Upper lobe of left lung (tissue), 6 donors: ENCODE measurements around the gene SOCS1. TPM values are rescaled to one million over a fixed set of nuclear protein-coding genes. Genes with fewer than 3 reads are reported as not detected.
A peak's percentile ranks its signal among the peaks of the same experiment; 100 is the strongest.

Source experiments
- ATAC-seq, 2 donors: fragments of 200-7000 bp; cut with Tn5 transposase; one replicate each; pipeline ENCODE4 v1.9.1; 2022; ENCODE audit warnings: mild to moderate bottlenecking in 2 of 2, moderate library complexity in 2 of 2; ENCODE audit not compliant: low FRiP score in 2 of 2
- DNase-seq, 2 donors: peaks; one replicate each; pipeline ENCODE4 v3.0.0-alpha.2; 2019 to 2020
- H3K27ac ChIP-seq, 4 donors: fragments of 200-600 bp; sonication (generic); one replicate each; pipeline ENCODE4 v1.5.1; 2016 to 2019
- H3K27me3 ChIP-seq, 4 donors: fragments of 200-600 bp; sonication (generic); one replicate each; pipeline ENCODE4 v1.5.1; 2017 to 2019
- H3K36me3 ChIP-seq, 4 donors: fragments of 200-600 bp; sonication (generic); one replicate each; pipeline ENCODE4 v1.5.1; 2016 to 2019
- H3K4me1 ChIP-seq, 4 donors: fragments of 200-600 bp; sonication (generic); one replicate each; pipeline ENCODE4 v1.5.1; 2018 to 2019
- H3K4me3 ChIP-seq, 4 donors: fragments of 200-600 bp; sonication (generic); one replicate each; pipeline ENCODE4 v1.5.1; 2017 to 2019; ENCODE audit warnings: mild to moderate bottlenecking in 2 of 4, moderate library complexity in 1 of 4
- H3K9me3 ChIP-seq, 4 donors: fragments of 200-600 bp; sonication (generic); one replicate each; pipeline ENCODE4 v1.5.1; 2018 to 2019
- EP300 ChIP-seq, 4 donors: sonication (generic); formaldehyde crosslinking; IDR thresholded peaks; one replicate each; pipeline ENCODE4 v1.5.1; 2017; ENCODE audit warnings: antibody characterized with exemption in 4 of 4, control low read depth in 2 of 4
- POLR2A ChIP-seq, 4 donors: fragments of 450-650 bp; IDR thresholded peaks; one replicate each; pipeline ENCODE4 v1.5.1; 2016 to 2017; ENCODE audit warnings: antibody characterized with exemption in 4 of 4, mild to moderate bottlenecking in 2 of 4
- POLR2AphosphoS5 ChIP-seq, 2 donors: sonication (generic); formaldehyde crosslinking; IDR thresholded peaks; one replicate each; pipeline ENCODE4 v1.5.1; 2017; ENCODE audit warnings: antibody characterized with exemption in 2 of 2
- WGBS, 2 donors: methylation state at CpG; one replicate each; pipeline ENCODE4 v1.1.5; 2017 to 2018; 5-methylcytosine and 5-hydroxymethylcytosine counted together
- total RNA-seq, 6 donors: library from RNA; depleted of rRNA in 4 of 6; stranded (reverse); fragments of >200 nt in 4 of 6; gene quantifications; one replicate each; pipeline versions ENCODE4 v1.1.0 to v1.2.1, GENCODE V29; 2016 to 2021
- TF ChIP-seq, protein P1 (sequence below), 6 experiments: fragments of 450-650 bp in 4 of 6; fragments of 200-600 bp in 2 of 6; sonication (generic) in 2 of 6; IDR thresholded peaks; one replicate each; pipeline ENCODE4 v1.5.1; 2016 to 2019; ENCODE audit warnings: antibody characterized with exemption in 6 of 6
- donor health status: DM: no; HTN: no; CAD: no; lungs with moderate emphysema.
- donor health status: DM: no; HTN: yes; CAD: no; lungs with severe emphysema.

SOCS1 gene
- total RNA-seq, 6 donors from 2014 or later = 9.4 to 36.6 (median 18.5) TPM

DNA sequence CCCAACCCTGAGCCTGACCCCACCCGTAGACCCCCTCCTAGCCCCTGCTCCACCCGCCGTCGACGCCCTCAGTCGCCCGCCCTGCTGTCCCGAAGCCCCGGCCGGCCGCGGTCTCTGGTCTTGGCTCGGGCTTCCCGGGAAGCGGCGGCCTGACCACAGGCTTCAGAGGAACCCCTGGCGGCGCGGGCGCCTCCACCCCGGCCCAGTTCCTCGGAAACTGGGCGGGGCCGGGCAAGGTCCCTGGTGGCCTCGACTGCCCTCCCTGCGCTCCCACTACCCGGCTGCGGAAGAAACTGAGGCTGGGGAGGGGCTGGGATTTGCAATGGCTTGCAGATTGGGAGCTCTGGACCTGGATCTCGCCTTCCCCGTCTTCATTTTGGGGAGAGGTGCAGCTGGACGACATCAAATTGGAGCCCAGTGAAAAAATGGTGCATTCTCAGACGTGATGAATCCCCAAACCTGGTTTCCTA, 692 bp upstream of the SOCS1 start:
- Histone ChIP-seq H3K4me3 (peak overlapping the region; percentile 73 to 93 (median 90)), H3K36me3 (peaks cover 0 to 7% (median 0%) of the 10 kb centered on the region in 4 donors), H3K27me3 (no peaks in the 10 kb centered on the region), H3K27ac (peak overlapping the region; percentile 91 to 100 (median 96)), H3K4me1 (peaks cover 42 to 51% (median 45%) of the 10 kb centered on the region in 4 donors), H3K9me3 (no peaks in the 10 kb centered on the region)
- 0 to 1% methylated on average over 2 to 29 of the region's 32 CpGs for WGBS, 2 donors
- DNase-seq (peak; percentile 79 to 93), ATAC-seq (peak; percentile 60 to 66)
- TF ChIP-seq POLR2AphosphoS5 (IDR thresholded peaks at IDR 0.05) (no peak), EP300 (IDR thresholded peaks at IDR 0.05) (no peak), POLR2A (IDR thresholded peaks at IDR 0.05) (no peak)
- TF ChIP-seq, protein P1, sequence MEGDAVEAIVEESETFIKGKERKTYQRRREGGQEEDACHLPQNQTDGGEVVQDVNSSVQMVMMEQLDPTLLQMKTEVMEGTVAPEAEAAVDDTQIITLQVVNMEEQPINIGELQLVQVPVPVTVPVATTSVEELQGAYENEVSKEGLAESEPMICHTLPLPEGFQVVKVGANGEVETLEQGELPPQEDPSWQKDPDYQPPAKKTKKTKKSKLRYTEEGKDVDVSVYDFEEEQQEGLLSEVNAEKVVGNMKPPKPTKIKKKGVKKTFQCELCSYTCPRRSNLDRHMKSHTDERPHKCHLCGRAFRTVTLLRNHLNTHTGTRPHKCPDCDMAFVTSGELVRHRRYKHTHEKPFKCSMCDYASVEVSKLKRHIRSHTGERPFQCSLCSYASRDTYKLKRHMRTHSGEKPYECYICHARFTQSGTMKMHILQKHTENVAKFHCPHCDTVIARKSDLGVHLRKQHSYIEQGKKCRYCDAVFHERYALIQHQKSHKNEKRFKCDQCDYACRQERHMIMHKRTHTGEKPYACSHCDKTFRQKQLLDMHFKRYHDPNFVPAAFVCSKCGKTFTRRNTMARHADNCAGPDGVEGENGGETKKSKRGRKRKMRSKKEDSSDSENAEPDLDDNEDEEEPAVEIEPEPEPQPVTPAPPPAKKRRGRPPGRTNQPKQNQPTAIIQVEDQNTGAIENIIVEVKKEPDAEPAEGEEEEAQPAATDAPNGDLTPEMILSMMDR (IDR thresholded peaks at IDR 0.05) = no peak

DNA sequence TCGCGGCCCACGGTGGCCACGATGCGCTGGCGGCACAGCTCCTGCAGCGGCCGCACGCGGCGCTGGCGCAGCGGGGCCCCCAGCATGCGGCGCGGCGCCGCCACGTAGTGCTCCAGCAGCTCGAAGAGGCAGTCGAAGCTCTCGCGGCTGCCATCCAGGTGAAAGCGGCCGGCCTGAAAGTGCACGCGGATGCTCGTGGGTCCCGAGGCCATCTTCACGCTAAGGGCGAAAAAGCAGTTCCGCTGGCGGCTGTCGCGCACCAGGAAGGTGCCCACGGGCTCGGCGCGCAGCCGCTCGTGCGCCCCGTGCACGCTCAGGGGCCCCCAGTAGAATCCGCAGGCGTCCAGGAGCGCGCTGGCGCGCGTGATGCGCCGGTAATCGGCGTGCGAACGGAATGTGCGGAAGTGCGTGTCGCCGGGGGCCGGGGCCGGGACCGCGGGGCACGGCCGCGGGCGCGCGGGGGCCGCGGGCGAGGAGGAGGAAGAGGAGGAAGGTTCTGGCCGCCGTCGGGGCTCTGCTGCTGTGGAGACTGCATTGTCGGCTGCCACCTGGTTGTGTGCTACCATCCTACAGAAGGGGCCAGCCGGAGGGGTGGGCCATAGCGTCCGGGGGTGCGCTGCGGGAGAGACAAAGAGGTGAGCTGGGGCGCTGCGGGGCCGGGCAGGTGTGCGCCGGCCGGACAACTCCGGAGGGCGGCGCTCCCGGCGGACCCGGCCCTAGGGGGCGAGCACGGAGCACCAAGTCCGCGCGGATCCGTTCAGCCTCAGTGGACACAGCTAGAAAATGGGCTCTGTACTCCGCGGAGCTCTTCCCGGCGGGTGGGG, 879 bp downstream of the SOCS1 start:
- DNase-seq (peak in 1 of 2 donors; percentile 92), ATAC-seq (peak in 1 of 2 donors; percentile 0)
- WGBS, 2 donors = 11 to 12% methylated on average over 11 to 33 of the region's 105 CpGs
- peak overlapping the region; percentile 73 to 93 (median 82) for H3K4me3 ChIP-seq
- no peaks in the 10 kb centered on the region for H3K9me3 ChIP-seq
- no peaks in the 10 kb centered on the region for H3K27me3 ChIP-seq
- peaks cover 0 to 7% (median 0%) of the 10 kb centered on the region in 4 donors for H3K36me3 ChIP-seq
- peak overlapping the region; percentile 91 to 100 (median 96) for H3K27ac ChIP-seq
- peaks cover 42 to 51% (median 45%) of the 10 kb centered on the region in 4 donors for H3K4me1 ChIP-seq
- TF ChIP-seq, protein P1 (IDR thresholded peaks at IDR 0.05) = peak in 1 of 6 experiments; percentile 49
- TF ChIP-seq EP300 (IDR thresholded peaks at IDR 0.05) = no peak

DNA sequence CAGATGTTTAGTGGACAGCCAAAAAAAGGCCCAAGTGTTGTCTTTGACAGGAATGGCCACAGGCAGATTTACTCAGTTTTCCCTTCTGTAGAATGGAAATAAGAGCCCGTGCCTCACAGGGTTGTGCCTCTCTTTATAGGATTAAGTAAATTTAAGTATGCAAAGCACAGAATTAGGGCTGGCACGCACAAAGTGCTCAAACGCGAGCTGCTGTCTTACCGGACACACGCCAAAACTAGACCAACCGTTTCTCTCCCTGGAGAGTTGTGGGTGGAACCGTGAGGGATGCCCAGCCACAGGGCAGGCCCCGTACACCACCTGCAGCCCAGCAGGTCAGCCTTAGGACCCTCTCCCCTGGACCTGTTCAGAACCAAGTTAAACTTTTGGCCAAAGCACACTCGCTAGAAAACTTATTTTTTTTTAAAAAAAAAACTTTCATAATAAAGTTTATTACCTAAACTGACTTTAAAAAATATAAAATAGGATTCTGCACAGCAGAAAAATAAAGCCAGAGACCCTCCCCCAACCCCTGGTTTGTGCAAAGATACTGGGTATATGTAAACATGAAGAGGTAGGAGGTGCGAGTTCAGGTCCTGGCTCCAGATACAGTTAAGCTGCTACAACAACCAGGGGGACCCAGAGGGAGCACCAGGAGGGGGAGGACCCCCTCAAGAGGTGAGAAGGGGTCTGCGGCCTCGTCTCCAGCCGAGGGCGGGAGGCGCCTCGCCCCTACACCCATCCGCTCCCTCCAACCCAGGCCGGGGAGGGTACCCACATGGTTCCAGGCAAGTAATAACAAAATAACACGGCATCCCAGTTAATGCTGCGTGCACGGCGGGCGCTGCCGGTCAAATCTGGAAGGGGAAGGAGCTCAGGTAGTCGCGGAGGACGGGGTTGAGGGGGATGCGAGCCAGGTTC, 1.8 kb downstream of the SOCS1 start:
- peaks cover 0 to 7% (median 0%) of the 10 kb centered on the region in 4 donors for H3K36me3 ChIP-seq
- WGBS, 2 donors = 58 to 62% methylated on average over 29 of the region's 29 CpGs
- ATAC-seq = no peak

More for the DNA sequence above, 1.8 kb downstream of the SOCS1 start:
- DNase-seq = peak in 1 of 2 donors; percentile 27
- Histone ChIP-seq H3K27ac (peak overlapping the region; percentile 43 to 100 (median 94)), H3K4me3 (peak overlapping the region in 3 of 4 donors; percentile 73 to 93 (median 92)), H3K4me1 (peaks cover 39 to 46% (median 43%) of the 10 kb centered on the region in 4 donors), H3K27me3 (no peaks in the 10 kb centered on the region), H3K9me3 (no peaks in the 10 kb centered on the region)
- TF ChIP-seq, protein P1 (IDR thresholded peaks at IDR 0.05) = peak in 1 of 6 experiments; percentile 17
- TF ChIP-seq POLR2A (IDR thresholded peaks at IDR 0.05) = no peak
